K562 (cell line): ENCODE data around the gene GLT1D1. TPM values are rescaled to one million over a fixed set of nuclear protein-coding genes. Genes with fewer than 3 reads are reported as not detected.

ENCODE experiments used
- MGA ChIP-seq: fragments of 450-650 bp; IDR thresholded peaks from 2 replicates; pipeline ENCODE4 v1.6.1; 2016; ENCODE audit warnings: mild to moderate bottlenecking, moderate library complexity
- ZBTB40 ChIP-seq, 2 experiments: fragments of 450-650 bp in 1 of 2; sonication (generic) in 1 of 2; formaldehyde crosslinking in 1 of 2; IDR thresholded peaks; 2 replicates each; pipeline versions ENCODE4 v1.7.1 to v1.9.0; 2016 to 2022; ENCODE audit warnings: inconsistent platforms in 1 of 2, mild to moderate bottlenecking in 1 of 2, missing genetic modification reagents in 1 of 2
- polyA plus RNA-seq, 8 experiments: library from polyadenylated mRNA; depleted of rRNA in 4 of 8; stranded (reverse) in 5 of 8; unstranded in 3 of 8; fragments of >200 nt; fragmentation: Nextera tagmentation in 2 of 8; fragmentation: Illumina TruSeq in 1 of 8; extraction: Ambion mirVana in 2 of 8; extraction: Trizol in 1 of 8; gene quantifications; 2 replicates each; pipeline versions ENCODE4 v1.2.1 to v1.2.3, GENCODE V29; 2011 to 2014; ENCODE audit warnings: inconsistent platforms in 1 of 8, missing spikeins in 1 of 8
- total RNA-seq, 7 experiments: library from RNA; depleted of rRNA in 6 of 7; stranded (reverse); fragments of >200 nt in 6 of 7; fragmentation: Illumina TruSeq in 2 of 7; extraction: Trizol in 2 of 7; gene quantifications; 2 replicates each; pipeline versions ENCODE4 v1.2.1 to v1.2.3, GENCODE V29; 2011 to 2021; ENCODE audit warnings: low replicate concordance in 1 of 7

GLT1D1 gene
- total and polyA plus RNA-seq, 9 of the 15 experiments (the other 6 are each of a cell fraction or from before 2014, with no cell fraction given), result 0.04 TPM; not detected in 8

GRCh38 chr12:128823916-128824839, 29.1 kb upstream of the GLT1D1 start, which contains the start of gene SLC15A4 (continued):
- TF ChIP-seq ZBTB40 (IDR thresholded peaks at IDR 0.05) (peak; percentile 93), ZBTB40 (CRISPR knock-in tag; IDR thresholded peaks at IDR 0.05) (no peak), MGA (peak; percentile 79)
